Memory B cell (primary cell): ENCODE results near the gene PRKCA.

Source experiments
- ATAC-seq: fragments of 150-1000 bp; cut with Tn5 transposase; 2 replicates; pipeline ENCODE4 v1.10.0; 2021; ENCODE audit warnings: low read depth, mild to moderate bottlenecking, moderate library complexity
- DNase-seq, 2 donors: peaks; one replicate each; pipeline ENCODE4 v3.0.0; 2022; ENCODE audit warnings: low spot score in 2 of 2
- H3K27ac Mint-ChIP-seq: one replicate; pipeline ENCODE4 v1.8.0; 2022; ENCODE audit warnings: mild to moderate bottlenecking, moderate library complexity, mixed read lengths
- H3K27me3 Mint-ChIP-seq: one replicate; pipeline ENCODE4 v1.8.0; 2022; ENCODE audit warnings: mixed read lengths
- H3K36me3 Mint-ChIP-seq: one replicate; pipeline ENCODE4 v1.8.0; 2022; ENCODE audit warnings: mild to moderate bottlenecking, mixed read lengths
- H3K4me1 Mint-ChIP-seq: one replicate; pipeline ENCODE4 v1.8.0; 2022; ENCODE audit warnings: mixed read lengths
- H3K4me3 Mint-ChIP-seq: one replicate; pipeline ENCODE4 v1.8.0; 2022; ENCODE audit warnings: mild to moderate bottlenecking, moderate library complexity, mixed read lengths
- H3K9me3 Mint-ChIP-seq: one replicate; pipeline ENCODE4 v1.8.0; 2022; ENCODE audit warnings: mixed read lengths

PRKCA gene

GRCh38 chr17:66753126-66753920 lies 450.9 kb downstream of the PRKCA start:
- no peaks in the 10 kb centered on the region for H3K36me3 Mint-ChIP-seq
- no peak overlapping the region for H3K4me3 Mint-ChIP-seq
- H3K4me1 Mint-ChIP-seq: no peaks in the 10 kb centered on the region
- H3K27me3 Mint-ChIP-seq: peaks cover 5% of the 10 kb centered on the region
- H3K9me3 Mint-ChIP-seq: no peaks in the 10 kb centered on the region
- DNase-seq (no peak), ATAC-seq (no peak)
- no peak overlapping the region for H3K27ac Mint-ChIP-seq

GRCh38 chr17:66755101-66755943 lies 452.9 kb downstream of the PRKCA start:
- ATAC-seq (no peak), DNase-seq (no peak)
- Mint-ChIP-seq H3K36me3 (no peaks in the 10 kb centered on the region), H3K27ac (no peak overlapping the region), H3K4me1 (no peaks in the 10 kb centered on the region), H3K9me3 (no peaks in the 10 kb centered on the region), H3K27me3 (no peaks in the 10 kb centered on the region), H3K4me3 (no peak overlapping the region)

- H3K4me3 Mint-ChIP-seq: no peak overlapping the region
- ATAC-seq (no peak), DNase-seq (no peak)
- no peaks in the 10 kb centered on the region for H3K27me3 Mint-ChIP-seq
- no peaks in the 10 kb centered on the region for H3K9me3 Mint-ChIP-seq
- H3K27ac Mint-ChIP-seq: no peak overlapping the region
- no peaks in the 10 kb centered on the region for H3K4me1 Mint-ChIP-seq
- H3K36me3 Mint-ChIP-seq: no peaks in the 10 kb centered on the region
Observed at GRCh38 chr17:66755944-66756290, 453.5 kb downstream of the PRKCA start.

DNA sequence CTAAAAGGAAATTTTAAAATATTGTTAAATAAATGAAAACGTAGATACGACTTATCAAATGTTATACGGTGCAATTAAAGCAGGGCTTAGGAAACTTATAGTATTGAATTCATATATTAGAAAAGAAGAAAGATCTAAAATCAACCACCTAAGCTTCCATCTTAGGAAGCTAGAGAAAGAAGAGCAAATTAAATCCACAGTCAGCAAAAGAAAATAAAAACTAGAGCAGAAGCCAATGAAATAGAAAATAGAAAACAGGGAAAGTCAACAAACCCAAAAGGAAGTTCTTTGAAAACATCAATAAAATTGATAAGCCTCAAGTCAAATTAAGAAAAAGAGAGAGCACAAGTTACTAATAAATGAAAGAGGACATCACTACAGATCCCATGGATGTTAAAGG lies 457.9 kb downstream of the PRKCA start:
- Mint-ChIP-seq H3K27me3 (no peaks in the 10 kb centered on the region), H3K27ac (no peak overlapping the region), H3K4me1 (no peaks in the 10 kb centered on the region), H3K4me3 (no peak overlapping the region), H3K9me3 (no peaks in the 10 kb centered on the region), H3K36me3 (no peaks in the 10 kb centered on the region)
- no peak for ATAC-seq
- no peak for DNase-seq

GRCh38 chr17:66762276-66762675 lies 459.9 kb downstream of the PRKCA start:
- H3K4me1 Mint-ChIP-seq: no peaks in the 10 kb centered on the region
- H3K27me3 Mint-ChIP-seq: no peaks in the 10 kb centered on the region
- no peak for DNase-seq
- H3K27ac Mint-ChIP-seq: no peak overlapping the region
- no peak for ATAC-seq
- no peaks in the 10 kb centered on the region for H3K9me3 Mint-ChIP-seq
- H3K4me3 Mint-ChIP-seq: no peak overlapping the region
- no peaks in the 10 kb centered on the region for H3K36me3 Mint-ChIP-seq

DNA sequence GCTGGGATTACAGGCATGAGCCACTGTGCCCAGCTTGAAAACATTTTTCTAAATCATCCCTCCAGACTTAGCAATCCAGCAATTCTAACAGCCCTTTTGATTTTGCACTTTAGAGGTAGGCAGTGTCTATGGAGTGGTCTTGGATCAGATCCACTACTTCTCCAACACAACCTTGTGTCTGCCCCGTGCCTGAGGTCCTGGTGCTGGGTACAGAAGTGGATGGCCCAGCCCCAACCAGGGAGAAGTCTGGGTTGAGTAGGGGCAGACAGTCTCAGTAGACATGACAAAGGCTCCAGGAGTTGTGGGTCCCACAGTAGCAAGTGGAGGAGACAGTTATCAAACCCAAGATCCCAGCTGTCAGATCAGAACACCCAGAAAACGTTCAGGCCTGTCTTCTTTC lies 460.6 kb downstream of the PRKCA start:
- DNase-seq (no peak), ATAC-seq (no peak)
- no peaks in the 10 kb centered on the region for H3K9me3 Mint-ChIP-seq
- H3K27me3 Mint-ChIP-seq: no peaks in the 10 kb centered on the region
- no peaks in the 10 kb centered on the region for H3K4me1 Mint-ChIP-seq
- no peak overlapping the region for H3K4me3 Mint-ChIP-seq
- no peak overlapping the region for H3K27ac Mint-ChIP-seq
- no peaks in the 10 kb centered on the region for H3K36me3 Mint-ChIP-seq

GRCh38 chr17:66764506-66764905 lies 462.1 kb downstream of the PRKCA start:
- Mint-ChIP-seq H3K27ac (no peak overlapping the region), H3K27me3 (no peaks in the 10 kb centered on the region), H3K4me3 (no peak overlapping the region), H3K9me3 (peaks cover 2% of the 10 kb centered on the region), H3K4me1 (no peaks in the 10 kb centered on the region), H3K36me3 (no peaks in the 10 kb centered on the region)
- DNase-seq (no peak), ATAC-seq (no peak)

DNA sequence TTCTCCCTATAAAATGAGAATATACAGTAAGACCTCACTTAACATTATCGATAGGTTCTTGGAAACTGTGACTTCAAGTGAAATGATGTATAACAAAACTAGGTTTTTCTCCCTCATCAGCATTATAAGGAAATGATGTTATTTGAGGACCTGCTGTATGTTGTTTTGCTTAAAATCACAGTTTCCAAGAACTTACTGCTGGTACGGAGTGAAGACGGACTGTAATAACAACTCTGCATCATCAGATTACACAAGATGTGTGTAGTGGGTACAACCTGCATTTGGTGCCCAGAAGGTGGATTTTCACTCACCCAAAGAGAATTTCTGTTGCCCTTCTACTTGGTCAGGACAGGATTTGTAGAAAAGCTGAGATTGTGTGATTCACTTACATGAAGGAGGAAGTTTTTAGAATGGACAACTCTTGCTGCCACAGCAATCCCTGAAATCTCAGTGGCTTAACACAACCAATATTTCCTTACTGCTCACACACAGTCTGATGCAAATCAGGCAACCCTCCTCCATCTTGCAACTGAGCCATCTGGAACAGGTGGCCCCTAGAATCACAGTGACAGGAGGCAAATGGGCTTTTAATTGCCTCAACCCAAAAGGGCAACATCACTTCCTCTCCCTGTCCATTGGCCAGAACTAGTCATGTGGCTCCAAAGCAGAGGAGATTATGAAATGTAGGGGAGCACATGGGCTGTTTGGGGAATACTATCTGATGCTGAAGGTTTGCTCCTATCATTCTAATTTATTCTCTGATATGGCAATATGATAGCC lies 464.9 kb downstream of the PRKCA start:
- ATAC-seq (no peak), DNase-seq (no peak)
- peaks cover 4% of the 10 kb centered on the region for H3K9me3 Mint-ChIP-seq
- H3K4me1 Mint-ChIP-seq: no peaks in the 10 kb centered on the region
- no peak overlapping the region for H3K27ac Mint-ChIP-seq
- no peaks in the 10 kb centered on the region for H3K36me3 Mint-ChIP-seq
- peaks cover 3% of the 10 kb centered on the region for H3K27me3 Mint-ChIP-seq
- H3K4me3 Mint-ChIP-seq: no peak overlapping the region

DNA sequence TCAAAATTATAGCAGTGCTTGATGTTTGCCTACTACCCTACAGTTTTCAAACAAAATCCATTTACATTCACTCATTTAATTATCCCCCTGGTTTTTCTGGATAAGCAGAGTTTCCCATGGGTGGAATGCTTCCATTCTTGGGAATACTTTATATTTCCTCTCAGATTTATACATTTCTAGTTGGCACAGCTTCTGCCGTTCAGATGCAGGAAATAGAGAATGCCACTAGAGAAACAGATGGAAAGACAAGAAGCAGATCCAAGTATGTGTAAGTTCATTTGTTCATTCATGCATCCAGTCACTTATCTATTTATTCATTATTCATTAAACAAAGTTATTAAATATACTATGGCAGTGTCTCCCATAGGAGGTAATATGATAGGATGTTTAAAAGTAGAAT lies 467.5 kb downstream of the PRKCA start:
- no peak for ATAC-seq
- Mint-ChIP-seq H3K27me3 (peaks cover 7% of the 10 kb centered on the region), H3K4me3 (no peak overlapping the region), H3K9me3 (peaks cover 4% of the 10 kb centered on the region), H3K27ac (no peak overlapping the region), H3K4me1 (no peaks in the 10 kb centered on the region), H3K36me3 (no peaks in the 10 kb centered on the region)
- DNase-seq: no peak

DNA sequence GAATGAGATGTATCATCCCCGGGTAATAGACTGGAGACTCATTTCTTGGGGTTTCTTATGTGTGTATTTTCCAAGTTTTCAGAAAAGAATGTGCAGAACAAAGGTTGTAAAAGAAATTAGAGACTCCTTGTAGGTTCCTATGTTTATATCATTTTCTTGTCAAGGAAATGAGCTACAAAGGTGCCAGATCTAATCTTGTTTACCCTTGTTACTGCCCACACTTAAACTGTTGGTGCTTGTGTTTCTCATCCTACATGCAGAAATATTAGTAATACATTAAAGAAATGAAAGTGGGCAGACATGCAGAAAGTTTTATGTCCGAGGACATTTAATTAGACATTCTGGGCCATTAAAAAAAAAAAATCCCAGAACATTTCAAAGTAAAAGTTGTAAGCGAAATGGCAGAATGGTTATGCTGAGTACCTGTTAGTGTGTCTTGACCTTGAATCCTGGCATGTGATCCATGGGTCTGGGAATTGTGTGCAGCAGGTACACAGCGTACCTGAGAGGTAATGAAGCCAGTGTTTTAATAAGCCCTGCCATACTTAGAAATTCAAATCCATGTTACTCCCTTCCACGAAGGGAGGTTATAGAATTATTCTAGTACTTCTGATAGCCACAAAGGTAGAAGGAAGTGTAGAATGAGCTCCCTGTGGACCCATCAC lies 469.9 kb downstream of the PRKCA start:
- Mint-ChIP-seq H3K36me3 (peaks cover 2% of the 10 kb centered on the region), H3K4me1 (peaks cover 2% of the 10 kb centered on the region), H3K27ac (no peak overlapping the region), H3K9me3 (peaks cover 4% of the 10 kb centered on the region), H3K27me3 (peaks cover 13% of the 10 kb centered on the region), H3K4me3 (no peak overlapping the region)
- no peak for DNase-seq
- no peak for ATAC-seq

GRCh38 chr17:66775271-66775670 lies 472.9 kb downstream of the PRKCA start:
- ATAC-seq (no peak), DNase-seq (no peak)
- Mint-ChIP-seq H3K4me3 (no peak overlapping the region), H3K27ac (no peak overlapping the region), H3K4me1 (peaks cover 2% of the 10 kb centered on the region), H3K9me3 (peaks cover 2% of the 10 kb centered on the region), H3K27me3 (peaks cover 16% of the 10 kb centered on the region), H3K36me3 (peaks cover 2% of the 10 kb centered on the region)

DNA sequence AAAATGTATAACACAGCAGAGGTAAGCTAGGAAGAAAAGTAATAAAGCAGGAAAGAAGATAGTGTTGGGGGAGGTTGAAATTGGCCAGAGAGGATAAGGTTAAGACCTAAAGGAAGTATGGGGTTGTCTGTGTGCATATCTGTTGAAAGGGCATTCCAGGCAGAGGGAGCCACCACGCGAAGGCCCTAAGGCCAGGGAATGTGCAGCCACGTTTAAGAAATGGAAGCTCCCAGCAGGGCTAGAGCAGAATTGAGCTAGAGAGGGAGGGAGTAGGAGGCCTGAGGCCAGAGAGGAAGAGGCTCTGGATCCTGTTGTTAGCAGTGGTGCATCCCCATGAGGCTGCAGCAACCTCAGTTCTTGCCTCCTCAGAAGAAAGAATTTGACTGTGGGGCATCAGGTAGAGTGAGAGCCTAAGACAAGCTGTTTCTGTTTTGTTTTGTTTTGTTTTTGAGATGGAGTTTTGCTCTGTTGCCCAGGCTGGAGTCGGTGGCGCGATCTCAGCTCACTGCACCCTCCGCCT lies 473.5 kb downstream of the PRKCA start:
- H3K36me3 Mint-ChIP-seq: peaks cover 2% of the 10 kb centered on the region
- H3K4me3 Mint-ChIP-seq: no peak overlapping the region
- peaks cover 2% of the 10 kb centered on the region for H3K4me1 Mint-ChIP-seq
- H3K9me3 Mint-ChIP-seq: no peaks in the 10 kb centered on the region
- ATAC-seq (no peak), DNase-seq (no peak)
- peaks cover 13% of the 10 kb centered on the region for H3K27me3 Mint-ChIP-seq
- no peak overlapping the region for H3K27ac Mint-ChIP-seq

DNA sequence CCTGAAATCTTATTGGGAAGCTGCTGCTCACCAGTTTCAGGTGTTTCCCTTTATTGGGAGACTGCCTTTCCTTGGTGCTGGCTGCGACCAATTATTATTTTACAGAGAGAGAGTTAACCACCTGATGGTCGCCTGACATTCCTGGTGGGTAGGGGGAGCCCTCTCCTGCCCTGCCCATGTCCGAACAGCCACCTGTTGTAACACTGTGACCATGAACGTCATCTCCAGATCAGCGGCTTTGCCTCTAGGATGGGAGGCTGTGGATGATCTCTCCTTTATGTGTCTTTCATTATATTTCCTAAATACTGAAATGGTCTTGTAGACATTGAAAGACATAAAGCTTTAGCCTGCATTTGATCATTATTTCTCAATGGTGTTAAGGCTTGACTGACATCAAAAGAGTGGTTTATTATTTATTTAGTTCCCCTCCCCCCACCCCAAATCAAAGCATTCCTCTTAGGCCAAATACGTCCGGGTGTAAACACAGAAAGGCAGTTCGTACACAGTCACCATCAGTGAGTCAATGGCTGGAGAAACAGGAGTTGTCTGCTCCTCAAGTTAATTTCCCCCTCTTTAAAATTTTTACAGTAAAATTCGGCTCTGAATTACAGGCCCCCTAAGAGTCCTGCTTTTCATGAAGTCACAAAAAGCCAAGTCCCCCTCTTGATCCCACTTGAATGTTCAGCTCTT lies 474.7 kb downstream of the PRKCA start:
- ATAC-seq (no peak), DNase-seq (no peak)
- H3K4me1 Mint-ChIP-seq: peaks cover 2% of the 10 kb centered on the region
- peaks cover 13% of the 10 kb centered on the region for H3K27me3 Mint-ChIP-seq
- H3K36me3 Mint-ChIP-seq: peaks cover 2% of the 10 kb centered on the region
- H3K27ac Mint-ChIP-seq: no peak overlapping the region
- H3K4me3 Mint-ChIP-seq: no peak overlapping the region
- H3K9me3 Mint-ChIP-seq: no peaks in the 10 kb centered on the region
